Adrenal gland (tissue), 12 donors: Measurements from ENCODE around the gene ZNF785. TPM values are rescaled to one million over a fixed set of nuclear protein-coding genes. Genes with fewer than 3 reads are reported as not detected.

Source experiments
- DNase-seq, 7 donors: peaks; one replicate each; pipeline ENCODE4 v3.0.0-alpha.2; 2019 to 2020
- H3K27ac ChIP-seq, 5 donors: fragments of 200-600 bp; sonication (generic) in 4 of 5; 1 replicate in 3 of 5; 2 replicates in 2 of 5; pipeline versions ENCODE4 v1.5.1 to v1.8.0; 2016 to 2020; ENCODE audit warnings: mild to moderate bottlenecking in 1 of 5
- H3K27me3 ChIP-seq: fragments of 200-600 bp; 2 replicates; pipeline ENCODE4 v1.8.0; 2021
- H3K36me3 ChIP-seq, 2 donors: fragments of 200-600 bp; replicated peaks in 1 of 2; 1 replicate in 1 of 2; 2 replicates in 1 of 2; pipeline versions ENCODE4 v1.5.1 to v1.8.0; 2018 to 2022
- H3K4me1 ChIP-seq, 2 donors: fragments of 200-600 bp; replicated peaks in 1 of 2; 1 replicate in 1 of 2; 2 replicates in 1 of 2; pipeline versions ENCODE4 v1.5.1 to v1.8.0; 2018 to 2021
- H3K4me3 ChIP-seq, 4 donors: fragments of 200-600 bp; sonication (generic) in 3 of 4; one replicate each; pipeline ENCODE4 v1.5.1; 2016 to 2018
- H3K9me3 ChIP-seq, 3 donors: fragments of 200-600 bp; sonication (generic) in 1 of 3; replicated peaks in 1 of 3; 1 replicate in 2 of 3; 2 replicates in 1 of 3; pipeline versions ENCODE4 v1.5.1 to v1.8.0; 2016 to 2021
- CTCF ChIP-seq, 6 experiments: fragments of 450-650 bp in 4 of 6; fragments of 200-600 bp in 2 of 6; sonication (generic) in 1 of 6; IDR thresholded peaks; 1 replicate in 5 of 6; 2 replicates in 1 of 6; pipeline versions ENCODE4 v1.5.1 to v1.8.0; 2016 to 2021; ENCODE audit warnings: antibody characterized with exemption in 6 of 6, mild to moderate bottlenecking in 2 of 6, moderate library complexity in 1 of 6
- POLR2A ChIP-seq, 2 donors: fragments of 450-650 bp; IDR thresholded peaks; one replicate each; pipeline ENCODE4 v1.6.1; 2017; ENCODE audit warnings: antibody characterized with exemption in 2 of 2, mild to moderate bottlenecking in 2 of 2, moderate library complexity in 1 of 2
- WGBS, 4 donors: extraction: QIAGEN DNeasy Blood & Tissue Kit in 2 of 4; methylation state at CpG; one replicate each; pipeline versions ENCODE4 v1.1.5 to v1.1.7; 2013 to 2017; 5-methylcytosine and 5-hydroxymethylcytosine counted together
- intact Hi-C, 2 donors: fragments of 100-400 bp; cut with DNase I; formaldehyde crosslinking; loops; one replicate each; pipeline versions ENCODE4 v1.14.1 to v1.15.0; 2022 to 2023
- polyA plus RNA-seq, 3 donors: library from polyadenylated mRNA; stranded (reverse); fragments of 200-250 nt in 2 of 3; fragments of 350-450 nt in 1 of 3; fragmentation: Illumina TruSeq in 1 of 3; extraction: RNeasy Lipid Tissue Mini Kit (QIAGEN cat#74804) in 1 of 3; gene quantifications; one replicate each; pipeline ENCODE4 v1.2.3, GENCODE V29; 2013 to 2014
- total RNA-seq, 9 donors: library from RNA; depleted of rRNA in 4 of 9; stranded (reverse); fragments of >200 nt in 4 of 9; fragments of 120-200 nt in 1 of 9; fragmentation: NEBNext Ultra II Directional in 1 of 9; extraction: Animal tissue kit (Norgen Biotek cat#: 25700) in 1 of 9; gene quantifications; one replicate each; pipeline versions ENCODE4 v1.1.0 to v1.2.4, GENCODE V29; 2013 to 2023
- donor health status: healthy with polysubstance abuse.
- donor health status: Bipolar disorder and iron deficiency.
- donor health status: DM: yes; HTN: yes; CAD: no.
- donor health status: DM: no; HTN: no; CAD: no.
- donor health status: DM: no; HTN: no; CAD: no.
- donor health status: DM: yes; HTN: yes; CAD: no.

Gene ZNF785
- total and polyA plus RNA-seq, 12 donors: 3.4 to 37.0 (median 13.0) TPM

- no peak for DNase-seq
- intact Hi-C loops: no loop called here
- H3K4me1 ChIP-seq: peaks cover 10 to 13% of the 10 kb centered on the region in 2 donors
Measured at GRCh38 chr16:30585022-30585399, 486 bp downstream of the ZNF785 start.

GRCh38 chr16:30582611-30583340 lies 2.7 kb downstream of the ZNF785 start:
- no peak for DNase-seq
- 96 to 98% (median 96%) methylated on average over 31 to 48 of the region's 48 CpGs for WGBS, 4 donors
- no peaks in the 10 kb centered on the region for H3K27me3 ChIP-seq
- peaks cover 10 to 13% of the 10 kb centered on the region in 2 donors for H3K4me1 ChIP-seq
- no peak for TF ChIP-seq POLR2A (IDR thresholded peaks at IDR 0.05)
- no peak for TF ChIP-seq CTCF (IDR thresholded peaks at IDR 0.05)
- intact Hi-C loops: no loop called here
- no peak overlapping the region for H3K27ac ChIP-seq
- H3K9me3 ChIP-seq: no peaks in the 10 kb centered on the region
- H3K4me3 ChIP-seq: no peak overlapping the region
- H3K36me3 ChIP-seq: peaks cover 0 to 29% of the 10 kb centered on the region in 2 donors

More at GRCh38 chr16:30585022-30585399, 486 bp downstream of the ZNF785 start:
- H3K4me3 ChIP-seq: peak overlapping the region; percentile 35 to 80 (median 72)
- WGBS, 4 donors: 0 to 5% (median 3%) methylated on average over 7 to 23 of the region's 23 CpGs
- H3K27ac ChIP-seq: peak overlapping the region; percentile 58 to 91 (median 84)
- H3K36me3 ChIP-seq: peaks cover 0 to 20% of the 10 kb centered on the region in 2 donors
- no peak for TF ChIP-seq POLR2A (IDR thresholded peaks at IDR 0.05)
- no peak for TF ChIP-seq CTCF (IDR thresholded peaks at IDR 0.05)
- H3K27me3 ChIP-seq: no peaks in the 10 kb centered on the region
- no peaks in the 10 kb centered on the region for H3K9me3 ChIP-seq

- intact Hi-C loops: no loop called here
- Histone ChIP-seq H3K9me3 (no peaks in the 10 kb centered on the region), H3K36me3 (peaks cover 0 to 29% of the 10 kb centered on the region in 2 donors), H3K27ac (no peak overlapping the region), H3K4me1 (peaks cover 10 to 13% of the 10 kb centered on the region in 2 donors), H3K4me3 (no peak overlapping the region), H3K27me3 (no peaks in the 10 kb centered on the region)
- no peak for DNase-seq
- no peak for TF ChIP-seq POLR2A (IDR thresholded peaks at IDR 0.05)
- TF ChIP-seq CTCF (IDR thresholded peaks at IDR 0.05): no peak
- 84 to 87% (median 85%) methylated on average over 4 to 7 of the region's 7 CpGs for WGBS, 4 donors
Measured at GRCh38 chr16:30581457-30581856, 4.0 kb downstream of the ZNF785 start.

DNA sequence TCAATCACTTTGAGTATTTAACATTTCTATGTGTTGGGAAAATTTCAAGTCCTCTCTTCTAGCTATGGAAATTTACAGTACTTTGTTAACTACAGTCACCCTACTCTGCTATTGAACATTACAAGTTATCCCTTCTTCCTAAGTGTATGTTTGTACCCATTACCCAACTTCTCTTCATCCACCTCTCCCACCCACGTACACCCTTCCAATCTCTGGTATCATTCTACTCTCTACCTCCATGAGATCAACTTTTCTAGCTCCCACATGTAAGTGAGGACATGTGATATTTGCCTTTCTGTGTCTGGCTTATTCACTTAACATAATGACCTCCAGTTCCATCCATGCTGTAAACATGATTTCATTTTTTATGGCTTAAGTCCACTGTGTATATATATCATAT lies 10.8 kb downstream of the ZNF785 start:
- Histone ChIP-seq H3K4me3 (no peak overlapping the region), H3K9me3 (no peaks in the 10 kb centered on the region), H3K27me3 (no peaks in the 10 kb centered on the region), H3K36me3 (peaks cover 0 to 8% of the 10 kb centered on the region in 2 donors), H3K27ac (no peak overlapping the region), H3K4me1 (peaks cover 10 to 25% of the 10 kb centered on the region in 2 donors)
- intact Hi-C loops: no loop called here
- WGBS, 4 donors: 81 to 87% (median 83%) methylated on average over 1 of the region's 1 CpG
- TF ChIP-seq CTCF (IDR thresholded peaks at IDR 0.05) (no peak), POLR2A (IDR thresholded peaks at IDR 0.05) (no peak)
- no peak for DNase-seq
